GM23338 (cell line): ENCODE data around the gene AGAP1. TPM values are rescaled to one million over a fixed set of nuclear protein-coding genes. Genes with fewer than 3 reads are reported as not detected.

Experiments
- EZH2 ChIP-seq: fragments of 200-600 bp; sonication (generic); IDR thresholded peaks from one replicate; pipeline ENCODE4 v1.8.0; 2017; ENCODE audit warnings: antibody characterized with exemption, mild to moderate bottlenecking, low read depth; ENCODE audit not compliant: unreplicated experiment
- EZH2phosphoT487 ChIP-seq: fragments of 200-600 bp; sonication (generic); IDR thresholded peaks from one replicate; pipeline ENCODE4 v1.8.1; 2018; ENCODE audit warnings: antibody characterized with exemption; ENCODE audit not compliant: unreplicated experiment
- JUNB ChIP-seq: IDR thresholded peaks from one replicate; pipeline ENCODE4 v1.6.1; 2016; ENCODE audit warnings: antibody characterized with exemption; ENCODE audit not compliant: unreplicated experiment
- NANOG ChIP-seq: IDR thresholded peaks from 2 replicates; pipeline ENCODE4 v1.6.1; 2016; ENCODE audit warnings: antibody characterized with exemption, borderline replicate concordance
- STAT1 ChIP-seq: IDR thresholded peaks from one replicate; pipeline ENCODE4 v1.6.1; 2016; ENCODE audit warnings: antibody characterized with exemption; ENCODE audit not compliant: unreplicated experiment
- ZNF331 ChIP-seq: fragments of 250-450 bp; sonication (Bioruptor Pico); IDR thresholded peaks from 2 replicates; pipeline ENCODE4 v1.5.0; 2020; ENCODE audit warnings: low read depth, mild to moderate bottlenecking, moderate library complexity
- polyA plus RNA-seq: library from polyadenylated mRNA; unstranded; fragments of >200 nt; fragmentation: Nextera tagmentation; extraction: Ambion mirVana; gene quantifications from 2 replicates; pipeline ENCODE4 v1.2.1, GENCODE V29; 2016
- total RNA-seq: library from RNA; depleted of rRNA; stranded (reverse); fragments of >200 nt; shearing (Covaris generic); gene quantifications from 2 replicates; pipeline ENCODE4 v1.2.3, GENCODE V29; 2014
- TF ChIP-seq, protein P1 (sequence below): fragments of 250-450 bp; sonication (Bioruptor Pico); IDR thresholded peaks from 2 replicates; pipeline ENCODE4 v1.5.0; 2020; ENCODE audit warnings: mild to moderate bottlenecking, moderate library complexity
- TF ChIP-seq, protein P2 (sequence below), 2 experiments: fragments of 200-600 bp in 1 of 2; sonication (generic) in 1 of 2; conservative IDR thresholded peaks; 2 replicates each; pipeline versions ENCODE4 v1.5.1 to v1.6.1; 2016 to 2017; ENCODE audit warnings: antibody characterized with exemption in 2 of 2, low read depth in 2 of 2, mild to moderate bottlenecking in 2 of 2, moderate library complexity in 1 of 2
- TF ChIP-seq, protein P3 (sequence below): IDR thresholded peaks from 2 replicates; pipeline ENCODE4 v1.6.1; 2016; ENCODE audit warnings: antibody characterized with exemption

The AGAP1 gene
- total and polyA plus RNA-seq, 2 experiments from 2014 or later, result 13.3 to 27.9 TPM

DNA sequence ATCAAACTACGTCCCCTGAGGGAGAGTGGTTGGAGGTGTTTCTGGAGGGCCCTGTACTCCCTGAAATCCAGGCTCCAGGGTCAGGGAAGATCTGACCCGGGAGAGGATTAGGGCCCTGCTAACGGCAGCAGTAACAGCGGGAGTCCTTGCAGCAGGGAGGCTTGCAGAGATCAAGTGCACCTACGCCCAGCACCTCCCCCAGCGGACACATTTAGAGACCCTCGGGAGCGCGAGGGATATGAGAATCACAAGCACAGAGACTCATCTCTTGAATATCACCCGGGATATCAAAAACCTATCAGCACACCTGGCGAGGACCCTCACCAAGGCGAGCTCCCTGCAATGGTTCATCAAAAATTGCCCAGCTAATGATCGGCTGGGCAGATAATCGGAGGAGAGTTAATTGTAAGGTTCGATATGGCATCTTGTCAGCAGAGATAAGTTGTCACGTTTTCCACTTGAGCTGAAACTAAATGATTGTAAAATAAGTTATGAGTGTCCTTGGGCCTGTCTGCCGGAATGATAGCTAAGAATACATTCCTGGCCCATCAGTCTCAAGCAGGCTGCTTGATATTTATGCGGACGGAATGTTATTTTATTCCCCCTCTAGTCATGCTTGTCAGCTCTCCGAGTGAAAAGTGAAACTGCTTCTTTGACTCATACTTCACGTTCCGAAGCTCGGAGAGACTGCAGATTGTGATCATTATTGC lies 464.5 kb downstream of the AGAP1 start (continued):
- TF ChIP-seq, protein P1, sequence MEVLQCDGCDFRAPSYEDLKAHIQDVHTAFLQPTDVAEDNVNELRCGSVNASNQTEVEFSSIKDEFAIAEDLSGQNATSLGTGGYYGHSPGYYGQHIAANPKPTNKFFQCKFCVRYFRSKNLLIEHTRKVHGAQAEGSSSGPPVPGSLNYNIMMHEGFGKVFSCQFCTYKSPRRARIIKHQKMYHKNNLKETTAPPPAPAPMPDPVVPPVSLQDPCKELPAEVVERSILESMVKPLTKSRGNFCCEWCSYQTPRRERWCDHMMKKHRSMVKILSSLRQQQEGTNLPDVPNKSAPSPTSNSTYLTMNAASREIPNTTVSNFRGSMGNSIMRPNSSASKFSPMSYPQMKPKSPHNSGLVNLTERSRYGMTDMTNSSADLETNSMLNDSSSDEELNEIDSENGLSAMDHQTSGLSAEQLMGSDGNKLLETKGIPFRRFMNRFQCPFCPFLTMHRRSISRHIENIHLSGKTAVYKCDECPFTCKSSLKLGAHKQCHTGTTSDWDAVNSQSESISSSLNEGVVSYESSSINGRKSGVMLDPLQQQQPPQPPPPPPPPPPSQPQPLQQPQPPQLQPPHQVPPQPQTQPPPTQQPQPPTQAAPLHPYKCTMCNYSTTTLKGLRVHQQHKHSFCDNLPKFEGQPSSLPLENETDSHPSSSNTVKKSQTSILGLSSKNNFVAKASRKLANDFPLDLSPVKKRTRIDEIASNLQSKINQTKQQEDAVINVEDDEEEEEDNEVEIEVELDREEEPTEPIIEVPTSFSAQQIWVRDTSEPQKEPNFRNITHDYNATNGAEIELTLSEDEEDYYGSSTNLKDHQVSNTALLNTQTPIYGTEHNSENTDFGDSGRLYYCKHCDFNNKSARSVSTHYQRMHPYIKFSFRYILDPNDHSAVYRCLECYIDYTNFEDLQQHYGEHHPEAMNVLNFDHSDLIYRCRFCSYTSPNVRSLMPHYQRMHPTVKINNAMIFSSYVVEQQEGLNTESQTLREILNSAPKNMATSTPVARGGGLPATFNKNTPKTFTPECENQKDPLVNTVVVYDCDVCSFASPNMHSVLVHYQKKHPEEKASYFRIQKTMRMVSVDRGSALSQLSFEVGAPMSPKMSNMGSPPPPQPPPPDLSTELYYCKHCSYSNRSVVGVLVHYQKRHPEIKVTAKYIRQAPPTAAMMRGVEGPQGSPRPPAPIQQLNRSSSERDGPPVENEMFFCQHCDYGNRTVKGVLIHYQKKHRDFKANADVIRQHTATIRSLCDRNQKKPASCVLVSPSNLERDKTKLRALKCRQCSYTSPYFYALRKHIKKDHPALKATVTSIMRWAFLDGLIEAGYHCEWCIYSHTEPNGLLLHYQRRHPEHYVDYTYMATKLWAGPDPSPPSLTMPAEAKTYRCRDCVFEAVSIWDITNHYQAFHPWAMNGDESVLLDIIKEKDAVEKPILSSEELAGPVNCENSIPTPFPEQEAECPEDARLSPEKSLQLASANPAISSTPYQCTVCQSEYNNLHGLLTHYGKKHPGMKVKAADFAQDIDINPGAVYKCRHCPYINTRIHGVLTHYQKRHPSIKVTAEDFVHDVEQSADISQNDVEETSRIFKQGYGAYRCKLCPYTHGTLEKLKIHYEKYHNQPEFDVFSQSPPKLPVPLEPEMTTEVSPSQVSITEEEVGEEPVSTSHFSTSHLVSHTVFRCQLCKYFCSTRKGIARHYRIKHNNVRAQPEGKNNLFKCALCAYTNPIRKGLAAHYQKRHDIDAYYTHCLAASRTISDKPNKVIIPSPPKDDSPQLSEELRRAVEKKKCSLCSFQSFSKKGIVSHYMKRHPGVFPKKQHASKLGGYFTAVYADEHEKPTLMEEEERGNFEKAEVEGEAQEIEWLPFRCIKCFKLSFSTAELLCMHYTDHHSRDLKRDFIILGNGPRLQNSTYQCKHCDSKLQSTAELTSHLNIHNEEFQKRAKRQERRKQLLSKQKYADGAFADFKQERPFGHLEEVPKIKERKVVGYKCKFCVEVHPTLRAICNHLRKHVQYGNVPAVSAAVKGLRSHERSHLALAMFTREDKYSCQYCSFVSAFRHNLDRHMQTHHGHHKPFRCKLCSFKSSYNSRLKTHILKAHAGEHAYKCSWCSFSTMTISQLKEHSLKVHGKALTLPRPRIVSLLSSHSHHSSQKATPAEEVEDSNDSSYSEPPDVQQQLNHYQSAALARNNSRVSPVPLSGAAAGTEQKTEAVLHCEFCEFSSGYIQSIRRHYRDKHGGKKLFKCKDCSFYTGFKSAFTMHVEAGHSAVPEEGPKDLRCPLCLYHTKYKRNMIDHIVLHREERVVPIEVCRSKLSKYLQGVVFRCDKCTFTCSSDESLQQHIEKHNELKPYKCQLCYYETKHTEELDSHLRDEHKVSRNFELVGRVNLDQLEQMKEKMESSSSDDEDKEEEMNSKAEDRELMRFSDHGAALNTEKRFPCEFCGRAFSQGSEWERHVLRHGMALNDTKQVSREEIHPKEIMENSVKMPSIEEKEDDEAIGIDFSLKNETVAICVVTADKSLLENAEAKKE, result no peak
- TF ChIP-seq, protein P2, sequence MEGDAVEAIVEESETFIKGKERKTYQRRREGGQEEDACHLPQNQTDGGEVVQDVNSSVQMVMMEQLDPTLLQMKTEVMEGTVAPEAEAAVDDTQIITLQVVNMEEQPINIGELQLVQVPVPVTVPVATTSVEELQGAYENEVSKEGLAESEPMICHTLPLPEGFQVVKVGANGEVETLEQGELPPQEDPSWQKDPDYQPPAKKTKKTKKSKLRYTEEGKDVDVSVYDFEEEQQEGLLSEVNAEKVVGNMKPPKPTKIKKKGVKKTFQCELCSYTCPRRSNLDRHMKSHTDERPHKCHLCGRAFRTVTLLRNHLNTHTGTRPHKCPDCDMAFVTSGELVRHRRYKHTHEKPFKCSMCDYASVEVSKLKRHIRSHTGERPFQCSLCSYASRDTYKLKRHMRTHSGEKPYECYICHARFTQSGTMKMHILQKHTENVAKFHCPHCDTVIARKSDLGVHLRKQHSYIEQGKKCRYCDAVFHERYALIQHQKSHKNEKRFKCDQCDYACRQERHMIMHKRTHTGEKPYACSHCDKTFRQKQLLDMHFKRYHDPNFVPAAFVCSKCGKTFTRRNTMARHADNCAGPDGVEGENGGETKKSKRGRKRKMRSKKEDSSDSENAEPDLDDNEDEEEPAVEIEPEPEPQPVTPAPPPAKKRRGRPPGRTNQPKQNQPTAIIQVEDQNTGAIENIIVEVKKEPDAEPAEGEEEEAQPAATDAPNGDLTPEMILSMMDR (conservative IDR thresholded peaks at IDR 0.05; ENCODE audit: low read depth in 2 of 2), result no peak
- TF ChIP-seq ZNF331 (CRISPR knock-in tag) (no peak), STAT1 (no peak), JUNB (no peak), EZH2phosphoT487 (no peak), EZH2 (no peak), NANOG (no peak)
- TF ChIP-seq, protein P3, sequence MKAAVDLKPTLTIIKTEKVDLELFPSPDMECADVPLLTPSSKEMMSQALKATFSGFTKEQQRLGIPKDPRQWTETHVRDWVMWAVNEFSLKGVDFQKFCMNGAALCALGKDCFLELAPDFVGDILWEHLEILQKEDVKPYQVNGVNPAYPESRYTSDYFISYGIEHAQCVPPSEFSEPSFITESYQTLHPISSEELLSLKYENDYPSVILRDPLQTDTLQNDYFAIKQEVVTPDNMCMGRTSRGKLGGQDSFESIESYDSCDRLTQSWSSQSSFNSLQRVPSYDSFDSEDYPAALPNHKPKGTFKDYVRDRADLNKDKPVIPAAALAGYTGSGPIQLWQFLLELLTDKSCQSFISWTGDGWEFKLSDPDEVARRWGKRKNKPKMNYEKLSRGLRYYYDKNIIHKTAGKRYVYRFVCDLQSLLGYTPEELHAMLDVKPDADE, result no peak
